Body of pancreas (tissue), 4 donors: ENCODE data around the gene CCSER1. TPM values are rescaled to one million over a fixed set of nuclear protein-coding genes. Genes with fewer than 3 reads are reported as not detected.

ENCODE experiments used
- ATAC-seq: fragments of 150-250 bp; one replicate; pipeline ENCODE4 v1.9.1; 2016
- DNase-seq, 4 donors: peaks; one replicate each; pipeline ENCODE4 v3.0.0-alpha.2; 2019
- H3K27ac ChIP-seq, 4 donors: fragments of 200-600 bp; sonication (generic); 1 replicate in 3 of 4; 2 replicates in 1 of 4; pipeline versions ENCODE4 v1.5.1 to v1.6.1; 2016 to 2019; ENCODE audit warnings: mild to moderate bottlenecking in 1 of 4, mixed read lengths in 1 of 4, moderate library complexity in 1 of 4
- H3K27me3 ChIP-seq, 2 donors: fragments of 200-600 bp; sonication (generic); one replicate each; pipeline ENCODE4 v1.6.0; 2016; ENCODE audit warnings: mild to moderate bottlenecking in 1 of 2
- H3K36me3 ChIP-seq, 2 donors: fragments of 200-600 bp; sonication (generic); replicated peaks in 1 of 2; 2 replicates each; pipeline ENCODE4 v1.5.1; 2016; ENCODE audit warnings: low read depth in 2 of 2; ENCODE audit not compliant: insufficient read depth in 1 of 2
- H3K4me1 ChIP-seq: fragments of 200-600 bp; sonication (generic); one replicate; pipeline ENCODE4 v1.6.0; 2016
- H3K4me3 ChIP-seq, 2 donors: fragments of 200-600 bp; sonication (generic); 1 replicate in 1 of 2; 2 replicates in 1 of 2; pipeline ENCODE4 v1.5.1; 2016 to 2019
- H3K9me3 ChIP-seq, 3 donors: fragments of 200-600 bp; sonication (generic); 1 replicate in 2 of 3; 2 replicates in 1 of 3; pipeline ENCODE4 v1.5.1; 2016
- CTCF ChIP-seq, 7 experiments: fragments of 450-650 bp in 4 of 7; fragments of 200-600 bp in 3 of 7; sonication (generic) in 3 of 7; IDR thresholded peaks; one replicate each; pipeline ENCODE4 v1.5.1; 2016 to 2019; ENCODE audit warnings: antibody characterized with exemption in 7 of 7
- POLR2A ChIP-seq, 3 donors: fragments of 450-650 bp; IDR thresholded peaks; one replicate each; pipeline ENCODE4 v1.6.1; 2016; ENCODE audit warnings: antibody characterized with exemption in 3 of 3, mild to moderate bottlenecking in 2 of 3
- WGBS, 2 donors: methylation state at CpG; one replicate each; pipeline ENCODE4 v1.1.5; 2017; 5-methylcytosine and 5-hydroxymethylcytosine counted together
- intact Hi-C: fragments of 100-400 bp; cut with DNase I; formaldehyde crosslinking; loops from one replicate; pipeline ENCODE4 v1.15.1; 2023
- total RNA-seq, 2 donors: library from RNA; depleted of rRNA; stranded (reverse); fragments of >200 nt; gene quantifications; one replicate each; pipeline ENCODE4 v1.1.0, GENCODE V29; 2016

Gene CCSER1
- total RNA-seq, 2 donors from 2014 or later, result 13.2 to 14.5 TPM

DNA sequence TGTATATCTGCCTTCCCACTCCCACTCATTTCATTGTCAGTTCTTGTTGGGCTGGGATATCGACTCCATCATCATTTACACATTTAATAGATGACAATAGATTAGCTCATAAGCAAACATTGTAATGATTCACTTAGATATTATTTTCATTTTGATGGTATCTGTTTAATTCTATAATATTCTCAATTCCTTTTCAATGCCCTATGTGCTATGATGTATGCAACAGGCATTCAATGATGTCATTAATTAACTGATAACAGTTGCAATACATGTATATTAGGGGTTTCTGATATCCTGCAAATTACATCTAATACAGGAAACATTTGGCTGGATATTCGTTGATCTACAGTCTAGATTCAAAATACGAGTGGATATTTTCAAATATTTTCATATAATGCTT lies 850.5 kb downstream of the CCSER1 start:
- no peak overlapping the region for H3K4me3 ChIP-seq
- no peak for ATAC-seq
- H3K27me3 ChIP-seq, result no peaks in the 10 kb centered on the region
- no peak for DNase-seq
- no peaks in the 10 kb centered on the region for H3K36me3 ChIP-seq
- no peaks in the 10 kb centered on the region for H3K4me1 ChIP-seq
- 82 to 86% methylated on average over 3 of the region's 3 CpGs for WGBS, 2 donors
- H3K9me3 ChIP-seq, result no peaks in the 10 kb centered on the region
- intact Hi-C loops, result no loop called here
- TF ChIP-seq POLR2A (IDR thresholded peaks at IDR 0.05) (no peak), CTCF (IDR thresholded peaks at IDR 0.05) (no peak)
- H3K27ac ChIP-seq, result no peak overlapping the region

- 86 to 94% methylated on average over 6 of the region's 6 CpGs for WGBS, 2 donors
- no peak for TF ChIP-seq POLR2A (IDR thresholded peaks at IDR 0.05)
- TF ChIP-seq CTCF (IDR thresholded peaks at IDR 0.05), result no peak
- DNase-seq, result no peak
Observed at GRCh38 chr4:90979556-90979955, 852.4 kb downstream of the CCSER1 start.

DNA sequence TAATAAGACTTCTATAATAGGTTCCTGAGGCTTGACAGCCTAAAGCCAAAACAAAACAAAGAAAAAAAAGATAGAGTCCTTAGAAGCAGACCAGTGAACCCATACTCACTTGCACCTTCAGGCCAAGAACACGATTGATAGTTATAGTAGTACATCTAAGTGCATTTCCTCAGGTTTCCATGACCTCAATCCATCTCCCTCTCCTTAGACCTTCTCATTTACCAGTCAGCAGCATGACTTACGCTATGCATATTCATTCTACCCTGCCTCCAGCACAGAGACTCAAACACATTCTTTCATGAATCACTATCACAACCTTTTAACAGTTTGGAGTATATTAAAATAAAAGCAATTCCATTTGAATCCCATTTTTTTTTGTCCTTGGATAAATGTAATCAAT lies 855.6 kb downstream of the CCSER1 start:
- WGBS, 2 donors, result 68 to 77% methylated on average over 2 of the region's 2 CpGs
- no peak overlapping the region for H3K27ac ChIP-seq
- no peak overlapping the region for H3K4me3 ChIP-seq
- ATAC-seq, result no peak
- TF ChIP-seq CTCF (IDR thresholded peaks at IDR 0.05) (no peak), POLR2A (IDR thresholded peaks at IDR 0.05) (no peak)
- intact Hi-C loops, result no loop called here
- H3K36me3 ChIP-seq, result no peaks in the 10 kb centered on the region
- DNase-seq, result no peak
- no peaks in the 10 kb centered on the region for H3K27me3 ChIP-seq
- no peaks in the 10 kb centered on the region for H3K4me1 ChIP-seq
- no peaks in the 10 kb centered on the region for H3K9me3 ChIP-seq

More at GRCh38 chr4:90979556-90979955, 852.4 kb downstream of the CCSER1 start:
- intact Hi-C loops, result no loop called here
- Histone ChIP-seq H3K27me3 (no peaks in the 10 kb centered on the region), H3K27ac (no peak overlapping the region), H3K9me3 (no peaks in the 10 kb centered on the region), H3K4me1 (no peaks in the 10 kb centered on the region), H3K4me3 (no peak overlapping the region), H3K36me3 (no peaks in the 10 kb centered on the region)
- ATAC-seq, result no peak

- no peak for DNase-seq
- Histone ChIP-seq H3K27me3 (no peaks in the 10 kb centered on the region), H3K4me3 (no peak overlapping the region), H3K9me3 (no peaks in the 10 kb centered on the region), H3K4me1 (no peaks in the 10 kb centered on the region), H3K36me3 (no peaks in the 10 kb centered on the region), H3K27ac (no peak overlapping the region)
- WGBS, 2 donors, result 42 to 58% methylated on average over 2 of the region's 2 CpGs
- no peak for ATAC-seq
- no peak for TF ChIP-seq CTCF (IDR thresholded peaks at IDR 0.05)
- TF ChIP-seq POLR2A (IDR thresholded peaks at IDR 0.05), result no peak
- intact Hi-C loops, result no loop called here
Observed at GRCh38 chr4:90990284-90990683, 863.1 kb downstream of the CCSER1 start.

DNA sequence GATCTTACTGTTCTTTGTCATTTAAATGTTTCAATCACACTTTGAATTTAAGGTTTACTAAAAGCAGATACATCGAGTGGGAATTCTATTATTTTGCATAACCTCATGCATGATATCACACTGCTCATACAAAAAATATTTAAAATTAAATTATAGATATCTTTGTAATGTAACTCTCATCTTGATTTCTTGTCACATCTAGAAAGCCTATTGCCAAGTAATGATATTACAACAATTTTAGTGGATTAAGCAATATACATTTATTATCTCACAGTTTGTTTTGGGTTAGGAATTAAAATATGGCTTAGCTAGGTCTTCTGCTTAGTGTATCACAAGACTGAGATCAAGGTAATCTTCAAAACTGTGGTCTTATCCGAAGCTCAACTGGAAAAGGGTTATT lies 865.0 kb downstream of the CCSER1 start:
- TF ChIP-seq POLR2A (IDR thresholded peaks at IDR 0.05) (no peak), CTCF (IDR thresholded peaks at IDR 0.05) (no peak)
- DNase-seq, result no peak
- no peaks in the 10 kb centered on the region for H3K27me3 ChIP-seq
- no peak overlapping the region for H3K27ac ChIP-seq
- H3K36me3 ChIP-seq, result no peaks in the 10 kb centered on the region
- no peak overlapping the region for H3K4me3 ChIP-seq
- WGBS, 2 donors, result 68 to 87% methylated on average over 2 of the region's 2 CpGs
- no peak for ATAC-seq
- H3K4me1 ChIP-seq, result no peaks in the 10 kb centered on the region
- H3K9me3 ChIP-seq, result no peaks in the 10 kb centered on the region
- intact Hi-C loops, result no loop called here
